Measurements from ENCODE around the gene ALKBH7.

DNA sequence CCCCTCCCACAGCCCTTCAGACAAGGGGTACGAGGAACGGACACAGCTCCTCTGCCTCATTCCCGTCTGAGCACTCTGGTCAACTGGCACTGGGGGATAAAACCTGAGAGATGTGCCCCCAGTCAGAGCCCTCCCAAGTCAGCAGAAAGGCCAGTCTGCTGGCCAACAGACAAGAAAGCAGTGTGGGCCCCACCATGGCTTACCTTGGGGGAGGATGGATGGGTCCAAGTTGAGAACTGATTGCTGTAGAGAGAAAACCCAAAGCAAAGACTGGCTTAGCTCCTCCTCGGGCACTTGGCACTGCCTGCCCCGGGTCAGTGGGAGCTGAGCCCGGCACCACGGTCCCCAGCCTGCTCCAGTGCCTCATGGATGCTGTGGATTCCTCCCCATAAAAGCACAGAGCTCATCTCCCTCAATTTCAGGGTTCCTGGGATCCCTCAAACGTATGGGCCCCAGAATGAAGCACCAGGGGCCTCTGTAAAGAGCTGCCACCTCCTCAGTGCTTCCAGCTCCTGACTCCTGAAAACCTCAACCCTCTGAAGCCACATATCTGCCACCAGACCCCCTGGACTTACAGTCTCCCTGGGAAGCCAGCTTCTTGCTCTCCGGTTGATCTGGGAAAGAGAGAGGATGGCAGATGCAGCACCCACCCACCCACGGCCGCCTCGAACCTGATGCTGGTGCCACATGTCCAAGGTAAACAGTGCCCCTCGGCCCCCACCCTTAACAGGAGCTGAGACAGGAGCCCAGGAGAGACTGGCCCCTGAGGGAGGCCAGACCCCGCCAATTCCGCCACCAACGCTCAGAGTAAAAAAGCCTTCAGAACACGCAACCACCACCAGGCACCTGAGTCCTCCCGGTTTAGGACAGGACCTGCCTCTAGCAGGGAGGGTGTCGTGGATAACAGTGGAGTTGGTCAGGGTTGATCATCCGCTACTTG lies 48.8 kb downstream of the ALKBH7 start:
- TF ChIP-seq, protein P1, sequence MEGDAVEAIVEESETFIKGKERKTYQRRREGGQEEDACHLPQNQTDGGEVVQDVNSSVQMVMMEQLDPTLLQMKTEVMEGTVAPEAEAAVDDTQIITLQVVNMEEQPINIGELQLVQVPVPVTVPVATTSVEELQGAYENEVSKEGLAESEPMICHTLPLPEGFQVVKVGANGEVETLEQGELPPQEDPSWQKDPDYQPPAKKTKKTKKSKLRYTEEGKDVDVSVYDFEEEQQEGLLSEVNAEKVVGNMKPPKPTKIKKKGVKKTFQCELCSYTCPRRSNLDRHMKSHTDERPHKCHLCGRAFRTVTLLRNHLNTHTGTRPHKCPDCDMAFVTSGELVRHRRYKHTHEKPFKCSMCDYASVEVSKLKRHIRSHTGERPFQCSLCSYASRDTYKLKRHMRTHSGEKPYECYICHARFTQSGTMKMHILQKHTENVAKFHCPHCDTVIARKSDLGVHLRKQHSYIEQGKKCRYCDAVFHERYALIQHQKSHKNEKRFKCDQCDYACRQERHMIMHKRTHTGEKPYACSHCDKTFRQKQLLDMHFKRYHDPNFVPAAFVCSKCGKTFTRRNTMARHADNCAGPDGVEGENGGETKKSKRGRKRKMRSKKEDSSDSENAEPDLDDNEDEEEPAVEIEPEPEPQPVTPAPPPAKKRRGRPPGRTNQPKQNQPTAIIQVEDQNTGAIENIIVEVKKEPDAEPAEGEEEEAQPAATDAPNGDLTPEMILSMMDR (conservative IDR thresholded peaks at IDR 0.05; ENCODE audit: low read length), result no peak
- TF ChIP-seq EZH2phosphoT487 (IDR thresholded peaks at IDR 0.05; ENCODE audit: borderline replicate concordance, low read depth, low read length), result no peak
